ENCODE measurements around the gene ITGB5. TPM values are rescaled to one million over a fixed set of nuclear protein-coding genes. Genes with fewer than 3 reads are reported as not detected.

The ITGB5 gene
- total RNA-seq, 1 donor = 229 TPM

- TF ChIP-seq CTCF (IDR thresholded peaks at IDR 0.05; ENCODE audit: insufficient read depth, low read depth, low read length) = no peak
- H3K4me3 ChIP-seq (ENCODE audit: low read depth, low read length) = no peak overlapping the region
- DNase-seq (ENCODE audit: low read depth) = no peak
These were observed 19.7 kb downstream of the ITGB5 start for GRCh38 chr3:124867511-124867910.

GRCh38 chr3:124862006-124862405 lies 25.2 kb downstream of the ITGB5 start:
- no peak for DNase-seq (ENCODE audit: low read depth)
- no peak for TF ChIP-seq CTCF (IDR thresholded peaks at IDR 0.05; ENCODE audit: insufficient read depth, low read depth, low read length)
- H3K4me3 ChIP-seq (ENCODE audit: low read depth, low read length) = no peak overlapping the region

DNA sequence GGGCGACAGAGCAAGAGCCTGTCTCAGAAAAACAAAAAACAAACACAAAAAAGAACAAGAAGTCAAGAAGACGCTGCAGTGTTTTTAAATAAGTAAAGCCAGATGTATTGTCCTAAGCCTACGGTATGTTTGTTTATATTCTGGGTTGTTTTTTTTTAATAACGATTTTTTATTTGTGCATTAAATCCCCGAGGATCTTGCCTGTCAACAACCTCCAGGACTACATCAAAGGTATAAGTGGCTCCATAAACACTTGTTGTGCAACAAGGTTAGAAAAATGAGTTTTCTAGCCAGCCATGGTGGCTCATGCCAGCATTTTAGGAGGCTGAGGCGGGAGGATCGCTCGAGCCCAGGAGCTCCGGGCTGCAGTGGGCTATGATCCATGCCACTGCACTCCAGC lies 26.1 kb downstream of the ITGB5 start:
- no peak for TF ChIP-seq CTCF (IDR thresholded peaks at IDR 0.05; ENCODE audit: insufficient read depth, low read depth, low read length)
- DNase-seq (ENCODE audit: low read depth) = peak; percentile 77
- no peak overlapping the region for H3K4me3 ChIP-seq (ENCODE audit: low read depth, low read length)

GRCh38 chr3:124860599-124860998 lies 26.6 kb downstream of the ITGB5 start:
- DNase-seq (ENCODE audit: low read depth) = peak; percentile 95
- no peak for TF ChIP-seq CTCF (IDR thresholded peaks at IDR 0.05; ENCODE audit: insufficient read depth, low read depth, low read length)
- no peak overlapping the region for H3K4me3 ChIP-seq (ENCODE audit: low read depth, low read length)

DNA sequence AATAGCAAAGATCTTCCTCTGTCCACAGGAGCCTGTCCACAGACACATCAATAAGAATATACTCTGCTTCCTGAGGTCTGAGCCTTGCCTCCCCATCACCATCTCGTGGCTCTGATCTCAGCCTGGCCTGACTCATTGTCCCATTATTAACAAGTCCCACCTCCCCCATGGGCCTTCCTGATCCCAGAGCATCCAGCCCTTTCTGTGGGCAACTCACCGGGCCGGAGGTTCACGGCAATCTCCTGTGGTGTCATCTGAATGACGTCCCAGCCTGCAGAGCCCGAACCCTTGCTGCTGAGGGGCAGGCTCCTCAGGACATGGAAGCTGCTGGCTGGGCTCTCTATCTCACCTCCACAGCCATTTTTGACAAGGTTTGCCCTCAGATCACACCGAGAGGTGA lies 28.1 kb downstream of the ITGB5 start:
- DNase-seq (ENCODE audit: low read depth) = peak; percentile 81
- no peak for TF ChIP-seq CTCF (IDR thresholded peaks at IDR 0.05; ENCODE audit: insufficient read depth, low read depth, low read length)
- H3K4me3 ChIP-seq (ENCODE audit: low read depth, low read length) = no peak overlapping the region

DNA sequence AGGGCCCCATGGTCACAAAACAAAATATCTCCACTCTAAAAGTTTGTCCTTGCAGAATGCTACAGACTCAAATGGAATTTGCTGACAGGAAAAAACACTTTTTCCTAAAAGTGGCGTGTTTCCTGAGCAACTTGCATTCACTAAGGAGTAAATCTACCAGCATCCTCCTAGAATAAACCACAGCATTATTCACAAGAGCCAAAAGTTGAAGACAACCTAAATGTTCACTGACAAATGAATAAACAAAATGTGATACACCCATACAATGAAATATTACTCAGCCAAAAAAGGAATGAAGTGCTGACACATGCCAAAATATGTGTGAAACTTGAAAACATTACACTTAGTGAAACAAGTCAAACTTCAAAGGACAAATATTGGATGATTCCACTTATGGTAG lies 28.9 kb downstream of the ITGB5 start:
- H3K4me3 ChIP-seq (ENCODE audit: low read depth, low read length) = no peak overlapping the region
- DNase-seq (ENCODE audit: low read depth) = peak; percentile 63
- no peak for TF ChIP-seq CTCF (IDR thresholded peaks at IDR 0.05; ENCODE audit: insufficient read depth, low read depth, low read length)

GRCh38 chr3:124856677-124857076 lies 30.5 kb downstream of the ITGB5 start:
- no peak overlapping the region for H3K4me3 ChIP-seq (ENCODE audit: low read depth, low read length)
- DNase-seq (ENCODE audit: low read depth) = no peak
- TF ChIP-seq CTCF (IDR thresholded peaks at IDR 0.05; ENCODE audit: insufficient read depth, low read depth, low read length) = no peak
